ENCODE measurements around the gene C17orf113.

C17orf113 gene

DNA sequence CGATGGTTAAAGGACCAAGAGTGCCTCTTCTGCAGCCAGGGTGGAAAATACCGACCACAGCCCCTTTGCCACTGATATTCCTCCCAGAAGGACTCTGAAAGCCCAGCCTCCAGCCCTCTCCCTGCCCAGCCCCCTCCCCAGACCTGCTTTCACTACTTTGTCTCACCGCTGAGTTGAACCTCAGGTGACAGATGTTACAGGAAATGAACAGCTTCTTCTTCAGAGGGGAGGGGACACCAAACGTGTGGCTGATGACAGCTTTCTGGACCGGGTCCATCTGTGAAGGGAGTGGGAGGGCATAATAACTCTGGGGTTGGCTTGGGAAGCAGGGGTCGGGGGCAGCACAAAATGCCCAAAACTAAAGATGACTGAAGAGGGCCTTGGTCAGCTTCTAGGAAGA is 16.3 kb downstream of the C17orf113 start:
- H3K4me3 ChIP-seq (replicated peaks; ENCODE audit: low read depth, low read length), result no peak overlapping the region
- TF ChIP-seq, protein P1, sequence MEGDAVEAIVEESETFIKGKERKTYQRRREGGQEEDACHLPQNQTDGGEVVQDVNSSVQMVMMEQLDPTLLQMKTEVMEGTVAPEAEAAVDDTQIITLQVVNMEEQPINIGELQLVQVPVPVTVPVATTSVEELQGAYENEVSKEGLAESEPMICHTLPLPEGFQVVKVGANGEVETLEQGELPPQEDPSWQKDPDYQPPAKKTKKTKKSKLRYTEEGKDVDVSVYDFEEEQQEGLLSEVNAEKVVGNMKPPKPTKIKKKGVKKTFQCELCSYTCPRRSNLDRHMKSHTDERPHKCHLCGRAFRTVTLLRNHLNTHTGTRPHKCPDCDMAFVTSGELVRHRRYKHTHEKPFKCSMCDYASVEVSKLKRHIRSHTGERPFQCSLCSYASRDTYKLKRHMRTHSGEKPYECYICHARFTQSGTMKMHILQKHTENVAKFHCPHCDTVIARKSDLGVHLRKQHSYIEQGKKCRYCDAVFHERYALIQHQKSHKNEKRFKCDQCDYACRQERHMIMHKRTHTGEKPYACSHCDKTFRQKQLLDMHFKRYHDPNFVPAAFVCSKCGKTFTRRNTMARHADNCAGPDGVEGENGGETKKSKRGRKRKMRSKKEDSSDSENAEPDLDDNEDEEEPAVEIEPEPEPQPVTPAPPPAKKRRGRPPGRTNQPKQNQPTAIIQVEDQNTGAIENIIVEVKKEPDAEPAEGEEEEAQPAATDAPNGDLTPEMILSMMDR (IDR thresholded peaks at IDR 0.05; ENCODE audit: low read depth, low read length, missing control alignments), result no peak
- no peak for DNase-seq (ENCODE audit: extremely low read depth, low read depth)

DNA sequence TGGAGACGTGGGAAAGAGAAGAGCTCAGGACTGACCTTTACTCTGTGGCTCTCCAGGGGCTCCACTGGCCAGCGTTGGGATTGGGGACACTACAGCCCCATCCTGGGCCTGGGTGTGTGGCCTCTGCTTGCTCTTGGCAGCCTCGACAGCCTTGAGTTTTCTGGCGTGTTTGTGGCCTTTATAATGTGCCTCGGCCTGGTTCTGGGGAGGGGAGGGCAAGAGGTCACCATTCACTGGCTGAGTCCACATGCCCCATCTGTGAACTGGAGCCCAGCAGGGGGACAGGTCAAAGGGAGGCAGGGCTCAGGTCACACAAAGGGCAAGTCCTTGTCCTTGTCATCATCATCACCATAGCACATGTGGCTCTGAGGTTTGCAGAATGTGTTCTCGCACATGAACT is 18.8 kb downstream of the C17orf113 start:
- no peak overlapping the region for H3K4me3 ChIP-seq (replicated peaks; ENCODE audit: low read depth, low read length)
- no peak for DNase-seq (ENCODE audit: extremely low read depth, low read depth)
- TF ChIP-seq, protein P1 (IDR thresholded peaks at IDR 0.05; ENCODE audit: low read depth, low read length, missing control alignments), result no peak

DNA sequence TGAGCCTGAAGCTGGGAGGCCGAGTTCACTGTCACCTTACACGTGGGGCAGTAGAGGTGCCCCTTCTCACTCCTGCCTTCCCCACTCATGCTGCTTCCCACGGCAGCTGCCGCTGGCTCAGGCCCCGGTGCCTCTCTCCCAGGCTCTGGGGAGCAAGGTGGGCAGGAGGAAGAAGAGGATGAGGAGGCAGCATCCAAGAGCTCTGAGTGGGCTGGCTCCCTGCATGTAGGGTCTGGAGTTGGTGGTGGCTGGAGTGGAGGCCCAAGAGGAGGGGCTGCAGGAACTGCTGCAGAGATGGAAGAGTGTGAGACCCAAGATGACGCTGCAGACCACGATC is 21.6 kb downstream of the C17orf113 start:
- H3K4me3 ChIP-seq (replicated peaks; ENCODE audit: low read depth, low read length), result no peak overlapping the region
- TF ChIP-seq, protein P1 (IDR thresholded peaks at IDR 0.05; ENCODE audit: low read depth, low read length, missing control alignments), result no peak
- no peak for DNase-seq (ENCODE audit: extremely low read depth, low read depth)

DNA sequence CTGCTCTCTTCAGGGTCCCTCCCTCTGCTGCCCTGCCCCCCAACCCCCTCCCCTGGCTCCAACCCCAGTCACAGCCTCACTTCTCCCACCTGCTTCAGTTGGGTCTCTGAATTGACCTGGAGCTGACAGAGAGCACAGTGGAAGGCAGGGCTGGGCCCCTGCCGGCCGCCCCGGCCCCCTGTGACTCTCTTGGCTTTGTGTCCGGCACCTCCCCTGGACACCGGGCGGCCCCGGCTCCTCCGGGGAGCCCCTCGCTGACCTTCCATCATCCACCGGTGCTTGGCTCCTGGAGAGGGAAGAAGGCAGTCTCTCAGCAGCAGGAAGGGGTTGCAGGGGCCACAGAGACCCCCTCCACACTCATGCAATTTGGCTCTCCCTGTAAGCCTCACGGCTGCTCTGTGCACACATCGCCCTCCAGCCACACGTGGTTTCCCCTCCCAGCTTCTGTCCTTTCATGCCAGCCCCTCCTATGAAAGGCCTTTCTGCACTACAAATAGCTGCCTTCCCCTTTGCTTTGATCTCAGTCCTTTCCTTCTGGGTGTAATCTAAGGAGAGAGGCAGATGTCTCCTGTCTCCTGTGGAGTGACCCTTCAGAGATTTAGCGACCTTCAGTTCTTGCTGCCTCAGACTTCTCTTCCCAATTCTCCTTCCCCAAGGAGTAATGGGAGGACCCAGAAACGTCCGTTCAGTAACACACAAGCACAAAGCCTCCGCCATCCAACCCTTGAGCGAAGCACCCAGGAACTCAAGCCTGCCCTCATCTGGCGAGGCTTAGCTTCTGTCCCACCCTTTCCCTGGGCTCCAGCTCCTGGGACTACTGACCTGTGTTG is 22.2 kb downstream of the C17orf113 start:
- no peak for DNase-seq (ENCODE audit: extremely low read depth, low read depth)
- H3K4me3 ChIP-seq (replicated peaks; ENCODE audit: low read depth, low read length), result no peak overlapping the region
- TF ChIP-seq, protein P1 (IDR thresholded peaks at IDR 0.05; ENCODE audit: low read depth, low read length, missing control alignments), result peak; percentile 25

DNA sequence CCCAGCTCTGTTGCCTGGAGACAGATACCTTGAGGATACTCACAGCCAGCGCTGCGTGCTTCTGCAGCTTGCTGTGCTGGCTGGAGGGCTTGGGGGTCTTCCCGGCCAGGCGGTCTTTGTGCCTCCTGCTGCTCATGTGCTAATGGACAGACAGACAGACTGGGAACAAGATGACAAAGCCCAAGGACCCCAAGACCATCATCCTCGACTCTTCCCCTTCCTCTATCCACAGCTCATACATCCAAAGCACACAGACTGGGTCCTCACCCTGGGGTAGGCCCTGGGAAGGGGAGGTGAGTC is 22.9 kb downstream of the C17orf113 start:
- H3K4me3 ChIP-seq (replicated peaks; ENCODE audit: low read depth, low read length), result no peak overlapping the region
- DNase-seq (ENCODE audit: extremely low read depth, low read depth), result no peak
- TF ChIP-seq, protein P1 (IDR thresholded peaks at IDR 0.05; ENCODE audit: low read depth, low read length, missing control alignments), result no peak

DNA sequence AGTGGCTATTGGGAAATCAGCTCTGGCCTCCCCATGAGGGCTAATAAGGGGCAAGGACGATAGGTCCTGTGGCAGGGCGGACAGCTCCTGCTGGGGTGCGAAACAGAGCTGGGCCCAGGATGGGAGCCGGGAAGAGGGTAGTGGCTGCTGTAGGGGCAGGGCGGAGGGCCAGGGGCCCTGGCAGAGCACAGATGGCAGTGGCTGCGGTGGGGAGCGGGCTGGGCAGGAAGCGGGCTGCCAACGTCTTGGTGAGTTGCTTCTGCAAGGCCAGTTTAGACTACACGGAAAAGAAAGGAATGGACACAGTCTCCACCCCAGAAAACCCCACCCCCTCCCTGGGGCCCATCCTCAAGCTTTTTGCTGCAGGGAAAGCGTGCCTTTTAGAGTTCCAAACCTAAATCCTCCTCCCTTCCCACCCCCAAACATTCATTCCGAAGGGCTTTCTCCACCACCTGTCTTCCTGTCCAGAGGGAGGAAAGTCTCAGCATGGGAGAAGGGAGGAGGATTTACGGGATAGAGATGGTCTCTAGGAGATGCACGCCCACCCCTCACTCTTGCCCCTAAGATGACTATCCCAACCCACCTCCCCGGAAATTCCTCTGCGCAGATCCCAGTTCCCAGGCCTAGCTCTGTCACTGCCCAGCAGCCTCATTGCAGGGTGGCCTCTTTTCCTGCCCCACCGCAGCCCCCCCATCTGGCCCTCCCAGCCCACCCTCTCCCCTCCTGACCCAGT is 23.4 kb downstream of the C17orf113 start:
- no peak for DNase-seq (ENCODE audit: extremely low read depth, low read depth)
- TF ChIP-seq, protein P1 (IDR thresholded peaks at IDR 0.05; ENCODE audit: low read depth, low read length, missing control alignments), result no peak
- H3K4me3 ChIP-seq (replicated peaks; ENCODE audit: low read depth, low read length), result no peak overlapping the region
